Colonic mucosa (tissue), 4 donors: ENCODE measurements around the gene UBL4B. TPM values are rescaled to one million over a fixed set of nuclear protein-coding genes. Genes with fewer than 3 reads are reported as not detected.
"Not testable (repeated sequence)": the region's sequence is repeated elsewhere in the genome, so short reads cannot be mapped to it uniquely, and the experiment has no call there.

ENCODE experiments used
- DNase-seq: peaks from one replicate; pipeline ENCODE4 v3.0.0-alpha.2; 2020
- H3K27ac ChIP-seq: fragments of 200-600 bp; one replicate; pipeline ENCODE4 v1.8.0; 2021
- H3K27me3 ChIP-seq: fragments of 200-600 bp; one replicate; pipeline ENCODE4 v1.8.0; 2021
- H3K36me3 ChIP-seq: fragments of 200-600 bp; one replicate; pipeline ENCODE4 v1.8.0; 2021
- H3K4me1 ChIP-seq: fragments of 200-600 bp; one replicate; pipeline ENCODE4 v1.8.0; 2021; ENCODE audit warnings: mild to moderate bottlenecking
- H3K4me3 ChIP-seq: fragments of 200-600 bp; one replicate; pipeline ENCODE4 v1.8.0; 2021
- H3K9ac ChIP-seq, 2 donors: one replicate each; pipeline ENCODE4 v1.7.0; 2013; ENCODE audit warnings: control low read depth in 2 of 2, low read depth in 2 of 2, low read length in 2 of 2
- H3K9me3 ChIP-seq: fragments of 200-600 bp; one replicate; pipeline ENCODE4 v1.8.0; 2021
- intact Hi-C: fragments of 100-400 bp; cut with DNase I; formaldehyde crosslinking; loops from one replicate; pipeline ENCODE4 v1.14.1; 2022
- total RNA-seq, 2 donors: library from RNA; stranded (reverse); fragmentation: NEBNext Ultra II Directional in 1 of 2; extraction: Animal tissue kit (Norgen Biotek cat#: 25700) in 1 of 2; gene quantifications; one replicate each; pipeline ENCODE4 v1.2.1, GENCODE V29; 2021
- TF ChIP-seq, protein P1 (sequence below): fragments of 200-600 bp; IDR thresholded peaks from one replicate; pipeline ENCODE4 v1.8.0; 2022; ENCODE audit warnings: antibody characterized with exemption, mild to moderate bottlenecking
- donor health status: healthy.
- donor health status: DM: no; HTN: no; CAD: no.
- donor health status: DM: no; HTN: no; CAD: no.

Gene UBL4B
- total RNA-seq, 2 donors from 2014 or later: not detected

DNA sequence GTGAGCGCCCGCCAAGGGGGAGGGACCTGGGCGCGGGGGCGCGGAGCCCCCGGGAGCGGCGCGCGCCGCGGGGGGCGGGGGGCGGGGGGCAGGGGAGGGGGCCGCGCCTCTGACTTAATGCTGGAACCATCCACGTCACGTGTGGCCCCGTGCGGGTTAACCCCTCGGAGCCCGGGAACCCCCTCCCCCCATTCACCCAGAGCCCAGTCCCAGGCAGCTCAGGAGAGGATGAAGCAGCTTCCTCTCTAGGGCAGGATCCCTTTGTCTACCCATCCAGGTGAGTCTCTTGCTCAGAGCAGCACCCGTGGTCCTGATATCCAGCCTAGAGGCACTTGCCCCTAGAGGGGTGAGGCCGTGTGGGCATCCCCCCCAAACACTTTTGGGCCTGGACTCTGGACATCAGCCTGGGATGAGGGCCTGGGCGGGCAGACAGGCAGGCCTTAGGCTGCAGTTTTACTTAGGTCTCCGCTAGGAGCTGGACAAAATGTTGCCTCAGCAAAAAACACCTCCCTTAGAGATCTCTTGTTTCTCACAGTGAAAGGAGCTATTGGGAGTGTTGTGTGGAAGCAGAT, 41.5 kb upstream of the UBL4B start, which contains the start of gene ALX3:
Gene ALX3 (minus strand): TSS at position 2 of the 572 bp plus-strand sequence. CDS start 60 bp downstream, outside the sequence.
- Histone ChIP-seq H3K9ac (no peak within 1 kb of the TSS), H3K27ac (no peak within 1 kb of the TSS), H3K4me1 (peaks cover 4% of the 10 kb centered on the region), H3K4me3 (no peak within 1 kb of the TSS), H3K36me3 (no peaks in the 10 kb centered on the region), H3K27me3 (peaks cover 57% of the 10 kb centered on the region), H3K9me3 (no peaks in the 10 kb centered on the region)
- DNase-seq: no peak
- intact Hi-C loops: no loop called here
- TF ChIP-seq, protein P1, sequence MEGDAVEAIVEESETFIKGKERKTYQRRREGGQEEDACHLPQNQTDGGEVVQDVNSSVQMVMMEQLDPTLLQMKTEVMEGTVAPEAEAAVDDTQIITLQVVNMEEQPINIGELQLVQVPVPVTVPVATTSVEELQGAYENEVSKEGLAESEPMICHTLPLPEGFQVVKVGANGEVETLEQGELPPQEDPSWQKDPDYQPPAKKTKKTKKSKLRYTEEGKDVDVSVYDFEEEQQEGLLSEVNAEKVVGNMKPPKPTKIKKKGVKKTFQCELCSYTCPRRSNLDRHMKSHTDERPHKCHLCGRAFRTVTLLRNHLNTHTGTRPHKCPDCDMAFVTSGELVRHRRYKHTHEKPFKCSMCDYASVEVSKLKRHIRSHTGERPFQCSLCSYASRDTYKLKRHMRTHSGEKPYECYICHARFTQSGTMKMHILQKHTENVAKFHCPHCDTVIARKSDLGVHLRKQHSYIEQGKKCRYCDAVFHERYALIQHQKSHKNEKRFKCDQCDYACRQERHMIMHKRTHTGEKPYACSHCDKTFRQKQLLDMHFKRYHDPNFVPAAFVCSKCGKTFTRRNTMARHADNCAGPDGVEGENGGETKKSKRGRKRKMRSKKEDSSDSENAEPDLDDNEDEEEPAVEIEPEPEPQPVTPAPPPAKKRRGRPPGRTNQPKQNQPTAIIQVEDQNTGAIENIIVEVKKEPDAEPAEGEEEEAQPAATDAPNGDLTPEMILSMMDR: no peak

GRCh38 chr1:110074166-110074565, 38.1 kb upstream of the UBL4B start:
- peaks cover 31% of the 10 kb centered on the region for H3K27me3 ChIP-seq
- no peak overlapping the region for H3K9ac ChIP-seq
- TF ChIP-seq, protein P1: no peak
- no peak overlapping the region for H3K4me3 ChIP-seq
- no peak for DNase-seq
- H3K27ac ChIP-seq: no peak overlapping the region
- no peaks in the 10 kb centered on the region for H3K36me3 ChIP-seq
- H3K4me1 ChIP-seq: no peaks in the 10 kb centered on the region
- H3K9me3 ChIP-seq: no peaks in the 10 kb centered on the region
- intact Hi-C loops: no loop called here

DNA sequence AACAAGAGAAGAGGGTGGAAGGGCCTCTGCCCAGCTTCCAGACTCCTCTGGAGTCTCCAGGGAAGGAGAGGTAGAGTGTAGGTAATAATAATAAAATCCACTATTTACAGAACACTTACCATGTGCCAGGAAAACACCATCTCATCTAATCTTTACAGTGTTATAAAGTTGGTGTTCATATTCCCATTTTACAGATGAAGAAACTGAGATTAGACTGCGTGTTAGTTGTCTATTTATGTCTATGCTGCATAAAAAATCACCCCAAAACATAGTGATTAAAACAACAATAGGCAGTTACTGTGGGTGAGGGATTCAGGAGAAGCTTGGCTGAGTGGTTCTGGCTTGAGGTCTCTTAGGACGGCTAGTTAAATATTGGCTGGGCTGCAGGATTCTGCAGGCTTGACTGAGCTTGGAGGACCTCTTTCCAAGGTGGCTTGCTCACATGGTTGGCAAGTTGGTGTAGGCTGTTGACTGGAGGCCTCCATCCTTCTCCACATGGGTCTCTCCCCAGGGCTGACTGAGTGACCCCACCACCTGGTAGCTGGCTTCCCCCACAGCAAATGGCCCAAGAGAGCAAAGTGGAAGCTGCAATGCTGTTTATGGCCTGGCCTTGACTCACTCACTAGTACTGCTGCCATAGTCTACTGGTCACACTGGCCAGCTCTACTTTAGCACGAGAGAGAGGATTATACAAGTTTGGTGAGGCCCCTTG, 35.3 kb upstream of the UBL4B start:
- Histone ChIP-seq H3K36me3 (no peaks in the 10 kb centered on the region), H3K27me3 (peaks cover 4% of the 10 kb centered on the region)
- TF ChIP-seq, protein P1: no peak

GRCh38 chr1:110079995-110080394, 32.2 kb upstream of the UBL4B start:
- peaks cover 19% of the 10 kb centered on the region for H3K27me3 ChIP-seq
- H3K9me3 ChIP-seq, H3K27ac ChIP-seq, intact Hi-C loops, H3K4me1 ChIP-seq, H3K4me3 ChIP-seq, H3K9ac ChIP-seq, DNase-seq, H3K36me3 ChIP-seq: not testable (repeated sequence)

More for the DNA sequence above, 35.3 kb upstream of the UBL4B start:
- Histone ChIP-seq H3K4me1 (no peaks in the 10 kb centered on the region), H3K9me3 (no peaks in the 10 kb centered on the region), H3K9ac (no peak overlapping the region), H3K27ac (no peak overlapping the region), H3K4me3 (no peak overlapping the region)
- intact Hi-C loops: no loop called here
- no peak for DNase-seq

DNA sequence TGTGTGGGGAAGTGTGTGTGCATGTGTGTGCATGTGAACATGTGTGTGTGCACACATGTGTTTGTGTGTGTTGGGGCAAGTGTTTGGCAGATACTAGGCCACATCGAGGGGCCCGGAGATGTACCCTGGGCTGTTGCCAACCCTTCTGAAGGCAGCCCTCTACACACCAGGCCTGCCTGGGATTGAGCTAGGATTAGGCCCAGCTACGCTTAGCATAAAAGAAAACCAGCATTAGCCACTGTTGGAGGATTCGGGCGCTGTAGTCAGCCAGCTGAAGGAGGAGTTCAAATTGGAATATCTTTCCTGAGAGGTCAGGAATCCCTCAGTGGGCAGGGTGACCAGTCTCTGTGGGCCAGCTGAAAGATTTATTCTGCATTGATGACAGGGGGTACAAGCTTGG, 31.2 kb upstream of the UBL4B start:
- no peak for DNase-seq
- no peak overlapping the region for H3K4me3 ChIP-seq
- H3K27me3 ChIP-seq: peaks cover 19% of the 10 kb centered on the region
- H3K36me3 ChIP-seq: no peaks in the 10 kb centered on the region
- H3K9me3 ChIP-seq: no peaks in the 10 kb centered on the region
- intact Hi-C loops: no loop called here
- peaks cover 6% of the 10 kb centered on the region for H3K4me1 ChIP-seq
- no peak overlapping the region for H3K27ac ChIP-seq
- no peak overlapping the region for H3K9ac ChIP-seq
- TF ChIP-seq, protein P1: no peak

DNA sequence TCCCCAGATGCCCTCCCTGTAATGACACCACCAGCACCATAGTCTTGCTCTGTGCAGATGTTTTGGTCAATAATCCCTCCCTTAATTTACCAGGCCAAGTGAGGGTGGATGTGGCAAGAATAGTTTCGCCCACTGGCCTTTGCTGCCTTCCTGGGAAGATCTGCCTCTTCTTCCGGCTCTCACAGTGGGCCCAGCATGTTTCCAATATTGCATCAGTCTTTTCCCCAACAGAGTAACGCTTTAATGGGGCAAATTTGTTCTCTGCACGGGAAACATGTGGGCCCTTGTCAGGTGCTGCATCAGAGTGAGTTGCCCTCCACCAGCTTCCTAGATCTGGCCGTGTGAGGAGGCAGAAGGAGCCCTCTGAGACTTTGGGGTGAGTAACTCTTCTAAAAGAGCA, 29.8 kb upstream of the UBL4B start:
- Histone ChIP-seq H3K9ac (no peak overlapping the region), H3K4me3 (no peak overlapping the region), H3K36me3 (no peaks in the 10 kb centered on the region), H3K4me1 (peaks cover 6% of the 10 kb centered on the region), H3K27ac (no peak overlapping the region), H3K27me3 (peaks cover 19% of the 10 kb centered on the region), H3K9me3 (no peaks in the 10 kb centered on the region)
- intact Hi-C loops: no loop called here
- DNase-seq: no peak
- TF ChIP-seq, protein P1: no peak
